Measurements from ENCODE around the gene NSUN3. TPM values are rescaled to one million over a fixed set of nuclear protein-coding genes. Genes with fewer than 3 reads are reported as not detected.

The NSUN3 gene
- total RNA-seq, 1 experiment from 2014 or later, result 13.5 TPM

DNA sequence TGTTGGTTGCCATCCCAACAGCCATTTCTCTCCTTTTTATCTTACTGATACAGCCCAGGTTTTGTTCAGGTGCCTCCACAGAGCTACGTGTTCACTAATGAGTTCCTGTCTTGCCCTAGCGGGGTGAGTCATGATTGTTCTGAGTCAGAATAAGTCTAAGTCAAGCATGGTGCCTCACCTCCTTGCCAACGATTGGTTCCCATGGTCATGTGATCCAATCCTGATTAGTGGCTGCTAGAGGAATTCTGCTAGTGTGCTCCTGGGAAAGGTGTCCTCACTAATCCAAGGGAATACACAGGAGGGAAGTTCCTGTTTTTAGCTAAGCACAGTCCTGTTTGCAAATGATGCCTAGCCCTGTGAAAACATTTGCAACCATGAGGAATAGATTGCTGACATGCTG lies 99.8 kb downstream of the NSUN3 start:
- in situ Hi-C loops (cut with HindIII; ENCODE audit: low pct_unique_long_range_greater_than_20kb, low sequenced_read_pairs), result no loop called here
- peak; percentile 15 for DNase-seq (ENCODE audit: low read depth, low spot score)

DNA sequence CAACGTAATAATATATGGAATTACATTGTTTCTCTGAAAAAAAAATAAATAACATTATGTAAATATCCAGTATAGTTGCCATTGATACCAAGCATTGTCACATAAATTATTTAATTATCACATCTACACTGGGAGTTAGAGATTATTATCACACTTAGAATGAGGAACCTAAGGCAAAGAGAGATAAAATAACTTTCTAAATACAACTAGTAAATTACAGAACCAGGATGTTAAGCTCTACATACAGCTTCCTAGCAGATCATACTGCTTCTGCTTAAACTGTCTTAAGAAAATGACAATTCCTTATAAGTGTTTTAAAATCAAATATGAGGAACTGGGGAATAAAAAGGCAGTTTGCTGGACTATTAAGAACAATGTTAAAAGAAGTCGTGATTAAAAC lies 104.5 kb downstream of the NSUN3 start:
- no peak for DNase-seq (ENCODE audit: low read depth, low spot score)
- in situ Hi-C loops (cut with HindIII; ENCODE audit: low pct_unique_long_range_greater_than_20kb, low sequenced_read_pairs), result no loop called here

DNA sequence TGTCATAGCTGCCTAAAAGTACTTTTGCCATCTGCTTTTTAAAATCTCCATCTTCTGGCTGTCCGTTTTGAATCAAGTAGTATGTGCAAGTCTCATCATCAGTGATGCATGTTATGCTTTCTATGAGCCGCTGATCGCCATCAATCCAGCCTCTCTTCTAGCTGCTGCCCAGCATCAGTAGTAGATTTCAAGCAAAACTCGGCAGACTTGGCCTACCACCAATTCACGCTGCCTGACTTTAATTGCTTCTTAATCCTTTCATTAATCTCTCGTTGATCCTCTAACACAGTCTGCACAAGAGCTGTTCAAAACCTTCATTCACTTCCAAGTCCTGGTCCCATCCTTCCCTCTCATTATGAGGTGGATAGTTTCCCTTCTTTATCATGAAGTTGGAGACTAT lies 104.9 kb downstream of the NSUN3 start:
- DNase-seq (ENCODE audit: low read depth, low spot score), result no peak
- in situ Hi-C loops (cut with HindIII; ENCODE audit: low pct_unique_long_range_greater_than_20kb, low sequenced_read_pairs), result no loop called here

DNA sequence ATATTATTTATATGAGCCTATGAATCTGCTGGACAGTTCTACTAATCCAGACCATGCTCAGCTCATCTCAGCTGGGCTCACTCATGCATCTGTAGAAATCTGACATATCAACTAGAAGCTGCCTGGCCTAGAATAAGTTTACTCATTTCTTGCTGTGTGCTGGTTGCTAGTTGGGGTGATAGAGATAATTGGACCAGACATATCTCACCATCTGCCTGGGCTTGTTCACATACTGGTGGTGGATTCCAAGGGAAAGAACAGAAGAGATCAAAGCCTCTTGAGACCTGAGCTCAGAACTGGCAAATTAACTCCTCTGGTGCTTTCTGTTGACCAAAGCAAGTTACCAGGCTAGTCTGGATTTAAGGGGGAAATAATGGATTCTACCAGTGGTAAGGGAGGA lies 109.1 kb downstream of the NSUN3 start:
- in situ Hi-C loops (cut with HindIII; ENCODE audit: low pct_unique_long_range_greater_than_20kb, low sequenced_read_pairs), result no loop called here

DNA sequence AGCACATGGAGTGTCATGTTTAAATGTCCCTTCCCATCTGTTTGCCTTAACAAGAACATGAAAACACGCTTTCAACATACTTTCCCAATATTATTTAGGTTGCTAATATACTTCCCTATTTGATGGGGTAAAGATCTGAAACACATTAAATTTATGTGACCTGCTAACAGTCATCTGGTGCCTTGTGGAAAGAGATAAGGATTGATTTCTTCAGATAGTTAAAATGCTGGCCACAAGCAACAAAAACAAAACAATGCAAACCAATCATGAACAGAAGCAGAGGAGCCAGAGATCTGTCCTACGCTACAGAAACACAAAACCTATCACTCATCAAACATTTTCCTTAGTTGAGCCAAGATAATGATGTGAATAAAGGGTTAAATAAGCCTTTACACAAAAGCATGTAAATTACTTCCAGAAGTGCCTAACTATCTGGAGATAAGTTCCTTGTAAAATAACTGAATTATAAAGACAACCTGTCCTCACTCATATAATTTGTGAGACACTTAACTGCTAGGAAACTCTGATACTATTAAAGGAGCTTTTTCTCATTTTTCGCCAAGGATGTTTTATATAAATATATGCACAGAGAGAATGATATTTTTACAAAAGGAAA lies 109.9 kb downstream of the NSUN3 start:
- DNase-seq (ENCODE audit: low read depth, low spot score), result no peak
- in situ Hi-C loops (cut with HindIII; ENCODE audit: low pct_unique_long_range_greater_than_20kb, low sequenced_read_pairs), result no loop called here

More for the DNA sequence above, 109.1 kb downstream of the NSUN3 start:
- DNase-seq (ENCODE audit: low read depth, low spot score), result no peak

DNA sequence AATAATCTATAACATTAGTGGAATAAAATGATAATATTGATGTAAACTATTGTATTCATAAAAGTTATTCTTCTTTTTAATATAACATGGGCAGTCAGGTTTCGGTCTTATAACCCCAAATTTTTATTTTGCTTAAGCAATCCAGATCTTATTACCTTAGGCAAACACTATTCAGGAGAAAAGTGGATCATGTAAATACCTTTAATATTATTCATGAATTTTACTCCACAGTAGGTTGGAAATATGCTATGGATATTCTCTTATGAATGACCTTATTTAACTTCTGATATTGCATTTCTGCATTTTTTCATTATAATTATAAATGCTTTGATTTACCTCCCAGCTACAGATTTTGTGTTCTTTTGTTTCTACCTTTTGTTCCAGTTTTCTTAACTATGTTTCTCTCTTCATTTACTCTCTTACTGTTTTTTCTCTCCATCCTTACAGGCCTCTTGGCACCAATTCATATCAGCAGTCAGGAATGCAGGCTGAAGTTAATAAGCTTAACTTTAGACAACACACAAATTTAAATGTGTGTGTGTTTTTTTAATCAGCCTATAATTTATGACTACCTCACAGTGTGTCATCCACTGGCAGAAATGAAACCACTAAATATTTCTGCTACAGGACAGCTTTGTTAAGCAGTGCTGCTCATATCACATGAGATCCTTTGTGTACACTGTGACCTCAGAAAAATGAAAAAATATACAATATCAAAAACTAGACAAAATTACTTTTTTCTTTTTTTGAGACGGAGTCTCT lies 111.0 kb downstream of the NSUN3 start:
- peak; percentile 27 for DNase-seq (ENCODE audit: low read depth, low spot score)
- in situ Hi-C loops (cut with HindIII; ENCODE audit: low pct_unique_long_range_greater_than_20kb, low sequenced_read_pairs), result no loop called here

DNA sequence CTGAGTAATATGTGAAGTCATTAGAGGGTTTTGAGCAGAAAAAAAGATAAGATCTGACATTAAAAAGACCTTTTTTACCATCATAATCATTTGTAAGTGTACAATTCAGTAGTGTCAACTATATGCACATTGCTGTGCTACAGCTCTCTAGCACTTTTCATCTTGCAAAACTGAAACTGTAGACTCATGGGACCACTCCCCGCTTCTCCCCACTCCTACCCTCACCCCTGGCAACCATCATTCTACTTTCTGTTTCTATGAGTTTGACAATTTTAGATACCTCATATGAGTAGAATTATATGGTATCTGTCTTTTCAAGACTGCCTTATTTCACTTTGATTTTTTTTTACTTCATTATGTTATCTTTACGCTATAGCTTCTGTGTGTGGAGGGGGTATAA lies 112.8 kb downstream of the NSUN3 start:
- in situ Hi-C loops (cut with HindIII; ENCODE audit: low pct_unique_long_range_greater_than_20kb, low sequenced_read_pairs), result no loop called here
- no peak for DNase-seq (ENCODE audit: low read depth, low spot score)

DNA sequence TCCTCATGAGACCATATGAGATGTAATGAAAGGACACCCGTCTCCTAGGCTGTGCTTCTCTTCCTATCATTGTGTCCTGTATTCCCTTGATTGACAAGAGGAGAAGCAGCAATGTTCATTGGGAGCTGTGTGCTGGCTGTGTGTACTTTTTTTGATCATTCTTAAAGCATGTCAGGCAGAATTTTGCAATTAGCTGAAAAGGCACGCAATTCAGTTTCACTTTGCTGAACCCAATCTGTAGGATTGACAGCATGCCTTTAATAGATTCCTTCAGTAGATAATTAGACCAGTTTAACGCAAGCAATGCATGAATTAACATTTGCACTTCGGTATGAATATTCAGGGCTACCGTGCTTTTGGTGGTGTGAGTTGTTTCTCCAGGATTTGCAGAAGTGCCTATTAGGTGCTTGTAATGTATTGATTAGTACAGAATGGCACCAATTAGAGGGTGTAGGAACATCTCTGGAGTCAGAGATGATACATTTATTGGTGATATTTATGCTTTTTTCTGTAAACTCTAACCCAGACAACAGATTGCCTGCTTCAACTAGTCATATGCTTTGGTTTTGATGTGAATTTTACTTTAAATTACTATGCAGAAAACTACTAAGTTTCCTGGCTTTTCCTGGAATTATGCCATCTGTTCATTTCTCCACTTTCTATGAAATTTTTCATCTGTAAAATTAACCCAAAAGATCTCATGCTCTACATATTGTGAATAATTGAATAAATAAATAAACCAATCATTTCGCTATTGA lies 114.3 kb downstream of the NSUN3 start:
- peak; percentile 32 for DNase-seq (ENCODE audit: low read depth, low spot score)

More for the DNA sequence above, 114.3 kb downstream of the NSUN3 start:
- in situ Hi-C loops (cut with HindIII; ENCODE audit: low pct_unique_long_range_greater_than_20kb, low sequenced_read_pairs), result no loop called here

Other genes starting within 250 kb of the NSUN3 start
- gene PROS1, start 89.2 kb upstream of the NSUN3 start, total RNA-seq (2014; rRNA removed; shearing (Covaris generic)), result 242 and 248 TPM in 2 replicates
- 10.8 and 11.8 TPM in 2 replicates for gene ARL13B, start 82.9 kb upstream of the NSUN3 start, total RNA-seq (2014; rRNA removed; shearing (Covaris generic))
- gene STX19, start 34.5 kb upstream of the NSUN3 start, total RNA-seq (2014; rRNA removed; shearing (Covaris generic)), result not detected in 2 replicates
- gene DHFR2, start 145 bp upstream of the NSUN3 start, total RNA-seq (2014; rRNA removed; shearing (Covaris generic)), result 7.6 and 8.7 TPM in 2 replicates